ENCODE measurements around the gene C1orf50. TPM values are rescaled to one million over a fixed set of nuclear protein-coding genes. Genes with fewer than 3 reads are reported as not detected.

The C1orf50 gene
- total RNA-seq, 2 experiments from 2014 or later = 4.7 to 5.2 TPM

- Mint-ChIP-seq H3K36me3 (ENCODE audit: low read depth) (peaks cover 1% of the 10 kb centered on the region), H3K9me3 (no peaks in the 10 kb centered on the region), H3K27me3 (no peaks in the 10 kb centered on the region), H3K27ac (no peak overlapping the region), H3K4me3 (peak overlapping the region; percentile 71), H3K4me1 (ENCODE audit: low read depth) (peaks cover 28% of the 10 kb centered on the region)
- ATAC-seq = no peak
- intact Hi-C loops (cut with micrococcal nuclease) = no loop called here
- CTCF ChIA-PET = interaction anchor here (0.9 to 2.4 kb wide), 4 partner anchors 29 to 239 kb away, joined by 3 to 6 read pairs (median 4); partner anchors contain the start of gene ZNF691
- no peak for DNase-seq
- POLR2A ChIA-PET = interaction anchor here (1.0 to 2.6 kb wide), 3 partner anchors 15 to 51 kb away, joined by 4 to 11 read pairs (median 10); partner anchors contain the start of genes C1orf50, P3H1 and ZNF691
- no peak for TF ChIP-seq CTCF (IDR thresholded peaks at IDR 0.05)
These were observed 50.9 kb downstream of the C1orf50 start for GRCh38 chr1:42817976-42818375.

DNA sequence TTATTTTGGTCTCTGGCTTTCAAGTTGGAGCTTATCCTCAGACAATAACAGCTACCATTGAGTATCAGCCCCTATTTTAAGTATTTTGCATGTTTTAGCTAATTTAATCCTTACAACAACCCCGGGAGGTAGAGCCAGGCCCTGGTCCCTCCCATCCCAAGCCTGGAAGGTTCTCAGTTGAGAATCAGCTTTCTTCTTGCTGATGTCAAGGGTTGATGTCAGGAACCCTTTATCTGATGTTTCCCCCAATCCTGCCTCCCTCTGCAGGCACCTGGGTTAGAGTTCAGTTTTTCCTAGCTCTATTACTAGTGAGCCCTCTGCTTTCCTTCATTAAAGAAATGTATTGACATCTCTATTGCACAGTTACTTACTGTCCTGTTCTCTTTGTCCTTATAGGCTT lies 53.8 kb downstream of the C1orf50 start:
- ATAC-seq = no peak
- no peaks in the 10 kb centered on the region for H3K9me3 Mint-ChIP-seq
- no peak overlapping the region for H3K27ac Mint-ChIP-seq
- ChIA-PET CTCF (interaction anchor here (1.1 to 2.3 kb wide), 4 partner anchors 12 to 253 kb away, joined by 3 to 10 read pairs (median 6); partner anchors contain the start of gene ZNF691), POLR2A (interaction anchor here (0.6 to 1.6 kb wide), 4 partner anchors 16 to 23 kb away, joined by 3 to 4 read pairs (median 4); no protein-coding TSS in a partner anchor)
- no peak for TF ChIP-seq CTCF (IDR thresholded peaks at IDR 0.05)
- no peak overlapping the region for H3K4me3 Mint-ChIP-seq
- H3K36me3 Mint-ChIP-seq (ENCODE audit: low read depth) = no peaks in the 10 kb centered on the region
- peaks cover 28% of the 10 kb centered on the region for H3K4me1 Mint-ChIP-seq (ENCODE audit: low read depth)
- no peak for DNase-seq
- intact Hi-C loops (cut with micrococcal nuclease) = no loop called here
- H3K27me3 Mint-ChIP-seq = no peaks in the 10 kb centered on the region

- no peaks in the 10 kb centered on the region for H3K27me3 Mint-ChIP-seq
- ATAC-seq (no peak), DNase-seq (no peak)
- no peaks in the 10 kb centered on the region for H3K36me3 Mint-ChIP-seq (ENCODE audit: low read depth)
- ChIA-PET POLR2A (interaction anchor here (0.9 to 1.6 kb wide), 2 partner anchors 22 to 58 kb away, joined by 3 to 4 read pairs; no protein-coding TSS in a partner anchor), CTCF (interaction anchor here (1.1 to 2.3 kb wide), 3 partner anchors 25 to 252 kb away, joined by 6 to 10 read pairs (median 7); partner anchors contain the start of gene ZNF691)
- H3K9me3 Mint-ChIP-seq = no peaks in the 10 kb centered on the region
- peaks cover 22% of the 10 kb centered on the region for H3K4me1 Mint-ChIP-seq (ENCODE audit: low read depth)
- no peak overlapping the region for H3K27ac Mint-ChIP-seq
- H3K4me3 Mint-ChIP-seq = no peak overlapping the region
- intact Hi-C loops (cut with micrococcal nuclease) = no loop called here
- no peak for TF ChIP-seq CTCF (IDR thresholded peaks at IDR 0.05)
These were observed 54.6 kb downstream of the C1orf50 start for GRCh38 chr1:42821690-42822089.

DNA sequence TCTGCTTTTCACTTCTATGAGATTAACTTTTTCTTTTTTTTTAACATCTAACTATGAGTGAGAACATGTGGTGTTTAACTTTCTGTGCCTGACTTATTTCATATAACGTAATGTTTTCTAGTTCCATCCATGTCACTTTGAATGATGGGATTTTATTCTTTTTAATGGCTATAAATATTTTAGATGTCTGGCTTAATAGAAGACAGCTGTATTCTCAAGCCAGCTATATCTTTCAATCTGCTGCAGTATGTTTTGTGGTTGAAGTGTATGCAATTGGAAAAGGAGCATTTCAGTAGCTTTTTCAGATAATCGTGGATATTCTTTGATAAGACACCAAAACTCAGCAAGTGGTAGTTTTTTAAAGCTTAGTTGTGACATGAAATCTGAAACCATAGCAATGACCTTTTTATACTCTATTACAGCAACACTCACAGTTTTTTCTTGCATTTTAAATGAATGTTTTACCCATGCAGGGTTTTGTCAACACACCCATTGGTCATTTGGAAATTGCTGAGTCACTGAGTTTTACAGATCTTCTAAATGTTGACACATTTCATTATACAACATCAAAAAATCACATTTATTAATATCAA lies 55.8 kb downstream of the C1orf50 start:
- POLR2A ChIA-PET = interaction anchor here (1.3 kb wide), 1 partner anchor 24 kb away, joined by 5 read pairs; the partner anchor contains the start of gene ZNF691
- no peaks in the 10 kb centered on the region for H3K9me3 Mint-ChIP-seq
- no peaks in the 10 kb centered on the region for H3K36me3 Mint-ChIP-seq (ENCODE audit: low read depth)
- ATAC-seq (no peak), DNase-seq (no peak)
- H3K4me1 Mint-ChIP-seq (ENCODE audit: low read depth) = peaks cover 16% of the 10 kb centered on the region
- no peak overlapping the region for H3K27ac Mint-ChIP-seq
- TF ChIP-seq CTCF (IDR thresholded peaks at IDR 0.05) = no peak
- H3K27me3 Mint-ChIP-seq = no peaks in the 10 kb centered on the region
- intact Hi-C loops (cut with micrococcal nuclease) = no loop called here
- H3K4me3 Mint-ChIP-seq = no peak overlapping the region
- CTCF ChIA-PET = interaction anchor here (0.8 to 2.3 kb wide), 5 partner anchors 9 to 251 kb away, joined by 3 to 10 read pairs (median 4); partner anchors contain the start of gene ZNF691

DNA sequence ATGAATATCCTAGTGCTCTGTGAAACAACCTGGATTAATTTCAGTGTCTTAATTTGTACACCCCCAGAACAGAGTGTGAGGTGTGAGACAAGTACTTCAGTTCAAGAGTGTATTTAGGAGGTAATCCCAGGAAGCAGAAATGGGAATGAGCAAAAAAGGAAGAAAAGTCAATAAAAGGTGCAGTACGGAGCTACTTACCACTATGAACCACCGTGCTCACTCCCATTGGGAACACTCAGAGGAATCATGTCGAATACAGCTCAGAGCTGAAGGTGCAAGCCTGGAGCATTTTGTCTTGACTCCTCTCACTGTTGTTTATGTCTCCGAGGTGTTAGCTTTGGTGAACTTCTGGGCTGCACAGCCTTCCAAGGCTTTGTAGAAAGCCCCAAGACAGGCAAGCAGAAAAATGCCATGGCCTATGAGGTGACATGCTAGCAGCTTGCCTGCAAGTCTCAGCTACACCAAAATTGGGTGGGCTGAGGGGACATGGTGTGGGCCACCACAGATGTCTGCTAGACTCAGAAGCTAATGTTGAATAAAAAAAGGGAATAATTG lies 57.5 kb downstream of the C1orf50 start:
- ATAC-seq (no peak), DNase-seq (no peak)
- intact Hi-C loops (cut with micrococcal nuclease) = no loop called here
- Mint-ChIP-seq H3K9me3 (no peaks in the 10 kb centered on the region), H3K4me3 (no peak overlapping the region), H3K27ac (no peak overlapping the region), H3K36me3 (ENCODE audit: low read depth) (no peaks in the 10 kb centered on the region), H3K27me3 (no peaks in the 10 kb centered on the region), H3K4me1 (ENCODE audit: low read depth) (peaks cover 10% of the 10 kb centered on the region)
- CTCF ChIA-PET = interaction anchor here (0.8 to 1.4 kb wide), 3 partner anchors 17 to 100 kb away, joined by 3 read pairs; partner anchors contain the start of gene ZNF691
- no peak for TF ChIP-seq CTCF (IDR thresholded peaks at IDR 0.05)
- POLR2A ChIA-PET = interaction anchor here (0.6 to 1.3 kb wide), 4 partner anchors 22 to 253 kb away, joined by 3 to 4 read pairs (median 3); partner anchors contain the start of gene ZNF691
